Measurements from ENCODE around the gene KLF11.

Gene KLF11

DNA sequence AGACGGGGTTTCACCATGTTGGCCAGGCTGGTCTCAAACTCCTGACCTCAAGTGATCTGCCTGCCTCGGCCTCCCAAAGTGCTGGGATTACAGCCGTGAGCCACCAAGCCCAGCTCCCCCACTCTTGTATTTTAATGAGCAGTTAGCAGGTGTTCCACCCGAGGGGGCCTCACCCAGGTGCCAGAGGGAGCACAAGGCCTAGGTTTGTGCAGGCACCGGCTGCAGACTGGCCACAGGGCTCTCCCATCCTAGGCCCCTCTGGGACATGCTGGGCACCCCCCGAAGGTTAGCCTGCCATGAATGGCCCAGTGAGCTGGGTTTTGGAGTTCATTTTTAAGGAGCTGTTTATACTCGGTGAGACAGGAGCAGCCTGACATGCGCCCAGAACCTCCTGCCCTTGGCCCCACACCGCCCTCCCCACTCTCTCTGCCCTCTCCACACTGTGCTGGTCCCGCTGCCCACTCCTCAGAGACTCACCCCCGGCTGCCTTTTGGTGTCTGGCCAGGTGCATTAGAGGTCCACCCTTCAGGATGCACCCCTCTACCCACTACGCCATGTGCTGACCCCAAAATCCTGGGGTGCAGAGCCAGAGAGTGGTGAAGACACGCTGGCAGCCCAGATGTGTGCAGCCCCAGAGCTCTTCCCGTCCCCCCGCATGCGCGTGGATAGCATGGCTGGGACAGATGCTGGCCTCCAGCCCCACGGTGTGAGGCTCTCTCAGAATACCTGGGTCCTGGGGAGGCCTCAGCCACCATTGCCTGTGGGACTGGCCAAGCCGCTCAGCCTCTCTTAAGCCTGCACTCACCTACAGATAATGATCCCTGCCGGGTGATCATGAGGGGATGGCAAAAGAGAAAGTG is 11.2 kb upstream of the KLF11 start:
- no peak for DNase-seq (ENCODE audit: low spot score)
- ChIA-PET CTCF (no interaction called here), POLR2A (ENCODE audit: low non-redundant PET) (no interaction called here)
- TF ChIP-seq, protein P1, sequence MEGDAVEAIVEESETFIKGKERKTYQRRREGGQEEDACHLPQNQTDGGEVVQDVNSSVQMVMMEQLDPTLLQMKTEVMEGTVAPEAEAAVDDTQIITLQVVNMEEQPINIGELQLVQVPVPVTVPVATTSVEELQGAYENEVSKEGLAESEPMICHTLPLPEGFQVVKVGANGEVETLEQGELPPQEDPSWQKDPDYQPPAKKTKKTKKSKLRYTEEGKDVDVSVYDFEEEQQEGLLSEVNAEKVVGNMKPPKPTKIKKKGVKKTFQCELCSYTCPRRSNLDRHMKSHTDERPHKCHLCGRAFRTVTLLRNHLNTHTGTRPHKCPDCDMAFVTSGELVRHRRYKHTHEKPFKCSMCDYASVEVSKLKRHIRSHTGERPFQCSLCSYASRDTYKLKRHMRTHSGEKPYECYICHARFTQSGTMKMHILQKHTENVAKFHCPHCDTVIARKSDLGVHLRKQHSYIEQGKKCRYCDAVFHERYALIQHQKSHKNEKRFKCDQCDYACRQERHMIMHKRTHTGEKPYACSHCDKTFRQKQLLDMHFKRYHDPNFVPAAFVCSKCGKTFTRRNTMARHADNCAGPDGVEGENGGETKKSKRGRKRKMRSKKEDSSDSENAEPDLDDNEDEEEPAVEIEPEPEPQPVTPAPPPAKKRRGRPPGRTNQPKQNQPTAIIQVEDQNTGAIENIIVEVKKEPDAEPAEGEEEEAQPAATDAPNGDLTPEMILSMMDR (conservative IDR thresholded peaks at IDR 0.05; ENCODE audit: low read depth), result no peak
- no peak overlapping the region for H3K27ac ChIP-seq

GRCh38 chr2:10032746-10033105 is 10.6 kb upstream of the KLF11 start:
- ChIA-PET POLR2A (ENCODE audit: low non-redundant PET) (no interaction called here), CTCF (interaction anchor here (0.7 kb wide), 1 partner anchor 232 kb away, joined by 3 read pairs; no protein-coding TSS in a partner anchor)
- no peak overlapping the region for H3K27ac ChIP-seq
- TF ChIP-seq, protein P1 (conservative IDR thresholded peaks at IDR 0.05; ENCODE audit: low read depth), result no peak
- DNase-seq (ENCODE audit: low spot score), result no peak

- no peak for DNase-seq (ENCODE audit: low spot score)
- TF ChIP-seq, protein P1 (conservative IDR thresholded peaks at IDR 0.05; ENCODE audit: low read depth), result no peak
- CTCF ChIA-PET, result interaction anchor here (0.7 to 0.8 kb wide), 2 partner anchors 28 to 233 kb away, joined by 3 to 4 read pairs; no protein-coding TSS in a partner anchor
- H3K27ac ChIP-seq, result no peak overlapping the region
- POLR2A ChIA-PET (ENCODE audit: low non-redundant PET), result no interaction called here
These were observed 9.9 kb upstream of the KLF11 start for GRCh38 chr2:10033251-10034006.

GRCh38 chr2:10034333-10035052 is 8.9 kb upstream of the KLF11 start:
- POLR2A ChIA-PET (ENCODE audit: low non-redundant PET), result no interaction called here
- TF ChIP-seq, protein P1 (conservative IDR thresholded peaks at IDR 0.05; ENCODE audit: low read depth), result no peak
- CTCF ChIA-PET, result interaction anchor here (1.0 kb wide), 1 partner anchor 50 kb away, joined by 4 read pairs; no protein-coding TSS in a partner anchor
- no peak overlapping the region for H3K27ac ChIP-seq
- DNase-seq (ENCODE audit: low spot score), result no peak

- CTCF ChIA-PET, result interaction anchor here (1.0 kb wide), 1 partner anchor 50 kb away, joined by 4 read pairs; no protein-coding TSS in a partner anchor
- POLR2A ChIA-PET (ENCODE audit: low non-redundant PET), result no interaction called here
- peak overlapping the region; percentile 55; the same call in 1 of the 2 replicates for H3K27ac ChIP-seq
- TF ChIP-seq, protein P1 (conservative IDR thresholded peaks at IDR 0.05; ENCODE audit: low read depth), result no peak
- no peak for DNase-seq (ENCODE audit: low spot score)
These were observed 8.3 kb upstream of the KLF11 start for GRCh38 chr2:10035053-10035422.

GRCh38 chr2:10035633-10036032 is 7.7 kb upstream of the KLF11 start:
- H3K27ac ChIP-seq, result peak overlapping the region; percentile 55
- ChIA-PET CTCF (interaction anchor here (0.5 to 1.0 kb wide), 4 partner anchors 9 to 313 kb away, joined by 3 to 7 read pairs (median 4); no protein-coding TSS in a partner anchor), POLR2A (ENCODE audit: low non-redundant PET) (no interaction called here)
- no peak for DNase-seq (ENCODE audit: low spot score)
- TF ChIP-seq, protein P1 (conservative IDR thresholded peaks at IDR 0.05; ENCODE audit: low read depth), result no peak

Data from RWPE1 (cell line).